WTC11 (cell line): ENCODE results near the gene TCEANC2. TPM values are rescaled to one million over a fixed set of nuclear protein-coding genes. Genes with fewer than 3 reads are reported as not detected.

Experiments used
- ATAC-seq: fragments of 200-7000 bp; cut with Tn5 transposase; 2 replicates; pipeline ENCODE4 v1.10.0; 2021; ENCODE audit warnings: mild to moderate bottlenecking, moderate library complexity
- CTCF ChIA-PET: fragments of 300-600 bp; sonication (Branson Sonifier 250); formaldehyde crosslinking; loops from one replicate; lab custom pipeline; 2021; ENCODE audit warnings: antibody characterized with exemption; lab: Charles Lee
- POLR2A ChIA-PET: fragments of 350-600 bp; sonication (Branson Sonifier 250); formaldehyde crosslinking; loops from one replicate; lab custom pipeline; 2021; ENCODE audit warnings: antibody characterized with exemption; lab: Charles Lee
- DNase-seq: peaks from one replicate; pipeline ENCODE4 v3.0.0; 2021; ENCODE audit warnings: low spot score
- H3K27ac Mint-ChIP-seq: 2 replicates; pipeline ENCODE4 v1.8.0; 2021; ENCODE audit warnings: mixed read lengths
- H3K27me3 Mint-ChIP-seq: 2 replicates; pipeline ENCODE4 v1.8.0; 2021; ENCODE audit warnings: low read depth, mild to moderate bottlenecking, moderate library complexity, mixed read lengths
- H3K36me3 Mint-ChIP-seq: 2 replicates; pipeline ENCODE4 v1.8.0; 2021; ENCODE audit warnings: mixed read lengths
- H3K4me1 Mint-ChIP-seq: 2 replicates; pipeline ENCODE4 v1.8.0; 2022; ENCODE audit warnings: mixed read lengths
- H3K4me3 Mint-ChIP-seq: 2 replicates; pipeline ENCODE4 v1.8.0; 2021; ENCODE audit warnings: mild to moderate bottlenecking, moderate library complexity, mixed read lengths
- H3K9me3 Mint-ChIP-seq: 2 replicates; pipeline ENCODE4 v1.8.0; 2021; ENCODE audit warnings: mixed read lengths
- AR ChIP-seq: fragments of 250-450 bp; sonication (Bioruptor Pico); IDR thresholded peaks from 2 replicates; pipeline ENCODE4 v1.9.0; 2021; ENCODE audit warnings: mild to moderate bottlenecking
- CBFB ChIP-seq: sonication (generic); formaldehyde crosslinking; IDR thresholded peaks from 2 replicates; pipeline ENCODE4 v1.8.1; 2022; ENCODE audit warnings: mild to moderate bottlenecking, low read depth, missing genetic modification reagents
- ETV6 ChIP-seq: sonication (generic); formaldehyde crosslinking; IDR thresholded peaks from 2 replicates; pipeline ENCODE4 v1.8.1; 2022; ENCODE audit warnings: mild to moderate bottlenecking, missing genetic modification reagents
- MXD4 ChIP-seq: fragments of 250-450 bp; sonication (Bioruptor Pico); IDR thresholded peaks from 2 replicates; pipeline ENCODE4 v1.8.0; 2021; ENCODE audit warnings: mild to moderate bottlenecking, moderate library complexity, borderline replicate concordance
- NFYB ChIP-seq: sonication (generic); formaldehyde crosslinking; conservative IDR thresholded peaks from 2 replicates; pipeline ENCODE4 v1.8.0; 2022; ENCODE audit warnings: low read depth, missing genetic modification reagents
- NR1H2 ChIP-seq: sonication (generic); formaldehyde crosslinking; IDR thresholded peaks from 2 replicates; pipeline ENCODE4 v1.9.0; 2021; ENCODE audit warnings: mild to moderate bottlenecking, moderate library complexity, missing genetic modification reagents
- PRDM15 ChIP-seq: sonication (generic); formaldehyde crosslinking; IDR thresholded peaks from 2 replicates; pipeline ENCODE4 v1.8.0; 2022; ENCODE audit warnings: missing genetic modification reagents
- PREB ChIP-seq: sonication (generic); formaldehyde crosslinking; IDR thresholded peaks from 2 replicates; pipeline ENCODE4 v1.8.1; 2022; ENCODE audit warnings: mild to moderate bottlenecking, missing genetic modification reagents, moderate library complexity, borderline replicate concordance
- TCF7 ChIP-seq: sonication (generic); formaldehyde crosslinking; IDR thresholded peaks from 2 replicates; pipeline ENCODE4 v1.8.0; 2022; ENCODE audit warnings: mild to moderate bottlenecking, low read depth, missing genetic modification reagents, moderate library complexity
- TEAD4 ChIP-seq: sonication (generic); formaldehyde crosslinking; IDR thresholded peaks from 2 replicates; pipeline ENCODE4 v1.8.0; 2022; ENCODE audit warnings: mild to moderate bottlenecking, missing genetic modification reagents
- ZMAT4 ChIP-seq: fragments of 250-450 bp; sonication (Bioruptor Pico); IDR thresholded peaks from 2 replicates; pipeline ENCODE4 v1.9.0; 2021; ENCODE audit warnings: mild to moderate bottlenecking
- ZNF317 ChIP-seq: sonication (generic); formaldehyde crosslinking; IDR thresholded peaks from 2 replicates; pipeline ENCODE4 v1.8.1; 2023; ENCODE audit warnings: low read depth, mild to moderate bottlenecking, moderate library complexity, missing genetic modification reagents, borderline replicate concordance
- total RNA-seq: library from RNA; stranded (reverse); gene quantifications from 3 replicates; pipeline ENCODE4 v1.2.3, GENCODE V29; 2021
- TF ChIP-seq, protein P1 (sequence below): fragments of 250-450 bp; sonication (Bioruptor Pico); IDR thresholded peaks from 2 replicates; pipeline ENCODE4 v1.9.0; 2021; ENCODE audit warnings: mild to moderate bottlenecking, borderline replicate concordance
- TF ChIP-seq, protein P2 (sequence below): sonication (generic); formaldehyde crosslinking; IDR thresholded peaks from 2 replicates; pipeline ENCODE4 v1.8.1; 2023; ENCODE audit warnings: mild to moderate bottlenecking, missing genetic modification reagents, moderate library complexity
- TF ChIP-seq, protein P3 (sequence below): sonication (generic); formaldehyde crosslinking; IDR thresholded peaks from 2 replicates; pipeline ENCODE4 v1.8.1; 2022; ENCODE audit warnings: low read depth, mild to moderate bottlenecking, moderate library complexity, missing genetic modification reagents, borderline replicate concordance

Gene TCEANC2
- total RNA-seq, 1 experiment from 2014 or later = 6.3 TPM

DNA sequence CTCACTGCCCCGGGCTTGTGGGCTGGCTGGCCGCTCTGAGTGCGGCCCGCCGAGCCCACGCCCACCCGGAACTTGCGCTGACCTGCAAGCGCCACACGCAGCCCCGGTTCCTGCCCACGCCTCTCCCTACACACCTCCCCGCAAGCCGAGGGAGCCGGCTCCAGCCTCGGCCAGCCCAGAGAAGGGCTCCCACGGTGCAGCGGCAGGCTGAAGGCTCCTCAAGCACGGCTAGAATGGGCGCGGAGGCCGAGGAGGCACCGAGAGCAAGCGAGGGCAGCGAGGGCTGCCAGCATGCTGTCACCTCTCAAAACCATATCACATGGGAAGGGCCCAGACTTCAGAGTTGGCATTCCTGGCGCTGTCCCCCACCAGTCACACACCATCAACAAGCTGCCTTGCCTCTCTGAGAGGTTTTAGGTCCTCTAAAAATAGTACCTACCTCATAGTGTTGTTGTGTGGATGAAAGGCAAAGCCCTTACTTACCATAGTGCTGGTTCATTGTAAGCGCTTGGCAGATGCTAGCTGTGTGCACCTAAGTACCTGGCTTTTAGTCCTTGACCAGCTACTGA lies 48.8 kb upstream of the TCEANC2 start:
- Mint-ChIP-seq H3K36me3 (peaks cover 2% of the 10 kb centered on the region; the same call in 1 of the 2 replicates), H3K4me3 (no peak overlapping the region), H3K27me3 (peaks cover 14% of the 10 kb centered on the region), H3K27ac (no peak overlapping the region), H3K4me1 (no peaks in the 10 kb centered on the region), H3K9me3 (peaks cover 15% of the 10 kb centered on the region)
- TF ChIP-seq, protein P1, sequence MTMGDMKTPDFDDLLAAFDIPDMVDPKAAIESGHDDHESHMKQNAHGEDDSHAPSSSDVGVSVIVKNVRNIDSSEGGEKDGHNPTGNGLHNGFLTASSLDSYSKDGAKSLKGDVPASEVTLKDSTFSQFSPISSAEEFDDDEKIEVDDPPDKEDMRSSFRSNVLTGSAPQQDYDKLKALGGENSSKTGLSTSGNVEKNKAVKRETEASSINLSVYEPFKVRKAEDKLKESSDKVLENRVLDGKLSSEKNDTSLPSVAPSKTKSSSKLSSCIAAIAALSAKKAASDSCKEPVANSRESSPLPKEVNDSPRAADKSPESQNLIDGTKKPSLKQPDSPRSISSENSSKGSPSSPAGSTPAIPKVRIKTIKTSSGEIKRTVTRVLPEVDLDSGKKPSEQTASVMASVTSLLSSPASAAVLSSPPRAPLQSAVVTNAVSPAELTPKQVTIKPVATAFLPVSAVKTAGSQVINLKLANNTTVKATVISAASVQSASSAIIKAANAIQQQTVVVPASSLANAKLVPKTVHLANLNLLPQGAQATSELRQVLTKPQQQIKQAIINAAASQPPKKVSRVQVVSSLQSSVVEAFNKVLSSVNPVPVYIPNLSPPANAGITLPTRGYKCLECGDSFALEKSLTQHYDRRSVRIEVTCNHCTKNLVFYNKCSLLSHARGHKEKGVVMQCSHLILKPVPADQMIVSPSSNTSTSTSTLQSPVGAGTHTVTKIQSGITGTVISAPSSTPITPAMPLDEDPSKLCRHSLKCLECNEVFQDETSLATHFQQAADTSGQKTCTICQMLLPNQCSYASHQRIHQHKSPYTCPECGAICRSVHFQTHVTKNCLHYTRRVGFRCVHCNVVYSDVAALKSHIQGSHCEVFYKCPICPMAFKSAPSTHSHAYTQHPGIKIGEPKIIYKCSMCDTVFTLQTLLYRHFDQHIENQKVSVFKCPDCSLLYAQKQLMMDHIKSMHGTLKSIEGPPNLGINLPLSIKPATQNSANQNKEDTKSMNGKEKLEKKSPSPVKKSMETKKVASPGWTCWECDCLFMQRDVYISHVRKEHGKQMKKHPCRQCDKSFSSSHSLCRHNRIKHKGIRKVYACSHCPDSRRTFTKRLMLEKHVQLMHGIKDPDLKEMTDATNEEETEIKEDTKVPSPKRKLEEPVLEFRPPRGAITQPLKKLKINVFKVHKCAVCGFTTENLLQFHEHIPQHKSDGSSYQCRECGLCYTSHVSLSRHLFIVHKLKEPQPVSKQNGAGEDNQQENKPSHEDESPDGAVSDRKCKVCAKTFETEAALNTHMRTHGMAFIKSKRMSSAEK (CRISPR knock-in tag) = no peak
- TF ChIP-seq CBFB (CRISPR knock-in tag) (no peak), TCF7 (CRISPR knock-in tag) (no peak), TEAD4 (CRISPR knock-in tag) (no peak), AR (no peak), PREB (CRISPR knock-in tag) (no peak), ZNF317 (CRISPR knock-in tag) (no peak), MXD4 (CRISPR knock-in tag) (no peak), PRDM15 (CRISPR knock-in tag) (no peak), NR1H2 (no peak), ZMAT4 (CRISPR knock-in tag) (no peak), NFYB (CRISPR knock-in tag) (no peak), ETV6 (CRISPR knock-in tag) (no peak)
- TF ChIP-seq, protein P2, sequence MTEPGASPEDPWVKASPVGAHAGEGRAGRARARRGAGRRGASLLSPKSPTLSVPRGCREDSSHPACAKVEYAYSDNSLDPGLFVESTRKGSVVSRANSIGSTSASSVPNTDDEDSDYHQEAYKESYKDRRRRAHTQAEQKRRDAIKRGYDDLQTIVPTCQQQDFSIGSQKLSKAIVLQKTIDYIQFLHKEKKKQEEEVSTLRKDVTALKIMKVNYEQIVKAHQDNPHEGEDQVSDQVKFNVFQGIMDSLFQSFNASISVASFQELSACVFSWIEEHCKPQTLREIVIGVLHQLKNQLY (CRISPR knock-in tag) = no peak
- TF ChIP-seq, protein P3, sequence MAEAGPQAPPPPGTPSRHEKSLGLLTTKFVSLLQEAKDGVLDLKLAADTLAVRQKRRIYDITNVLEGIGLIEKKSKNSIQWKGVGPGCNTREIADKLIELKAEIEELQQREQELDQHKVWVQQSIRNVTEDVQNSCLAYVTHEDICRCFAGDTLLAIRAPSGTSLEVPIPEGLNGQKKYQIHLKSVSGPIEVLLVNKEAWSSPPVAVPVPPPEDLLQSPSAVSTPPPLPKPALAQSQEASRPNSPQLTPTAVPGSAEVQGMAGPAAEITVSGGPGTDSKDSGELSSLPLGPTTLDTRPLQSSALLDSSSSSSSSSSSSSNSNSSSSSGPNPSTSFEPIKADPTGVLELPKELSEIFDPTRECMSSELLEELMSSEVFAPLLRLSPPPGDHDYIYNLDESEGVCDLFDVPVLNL (CRISPR knock-in tag) = no peak
- no peak for DNase-seq
- ChIA-PET POLR2A (no interaction called here), CTCF (interaction anchor here (0.8 to 1.7 kb wide), 2 partner anchors 12 to 13 kb away, joined by 3 to 8 read pairs; no protein-coding TSS in a partner anchor)
- no peak for ATAC-seq
